GM23338 (cell line): ENCODE data around the gene CIB1. TPM values are rescaled to one million over a fixed set of nuclear protein-coding genes. Genes with fewer than 3 reads are reported as not detected.

Experiments used
- ATAC-seq: fragments of 200-7000 bp; cut with Tn5 transposase; 3 replicates; pipeline ENCODE4 v1.9.1; 2020
- DNase-seq: peaks from one replicate; pipeline ENCODE4 v3.0.0-alpha.2; 2015; ENCODE audit warnings: low spot score
- H2AFZ ChIP-seq: fragments of 200-600 bp; sonication (generic); 2 replicates; pipeline ENCODE4 v1.8.0; 2016; ENCODE audit warnings: antibody characterized with exemption, mild to moderate bottlenecking, moderate library complexity
- H3F3A ChIP-seq: fragments of 200-600 bp; sonication (generic); replicated peaks from 2 replicates; pipeline ENCODE4 v1.8.0; 2017; ENCODE audit warnings: antibody characterized with exemption, mixed run types, low read depth
- H3K27ac ChIP-seq: fragments of 200-600 bp; sonication (generic); 2 replicates; pipeline ENCODE4 v1.6.1; 2016; ENCODE audit warnings: low read depth
- H3K27me3 ChIP-seq: fragments of 200-600 bp; sonication (generic); 2 replicates; pipeline ENCODE4 v1.8.0; 2016; ENCODE audit warnings: mild to moderate bottlenecking, mixed run types, moderate library complexity; ENCODE audit not compliant: insufficient read depth
- H3K36me3 ChIP-seq: fragments of 200-600 bp; sonication (generic); 2 replicates; pipeline ENCODE4 v1.8.0; 2016; ENCODE audit warnings: mild to moderate bottlenecking; ENCODE audit not compliant: insufficient read depth
- H3K4me1 ChIP-seq: fragments of 200-600 bp; sonication (generic); 2 replicates; pipeline ENCODE4 v1.8.0; 2016; ENCODE audit warnings: mild to moderate bottlenecking, moderate library complexity; ENCODE audit not compliant: insufficient read depth
- H3K4me2 ChIP-seq: fragments of 200-600 bp; sonication (generic); 2 replicates; pipeline ENCODE4 v1.7.1; 2017; ENCODE audit warnings: mixed run types
- H3K4me3 ChIP-seq: fragments of 200-600 bp; sonication (generic); 2 replicates; pipeline ENCODE4 v1.6.1; 2016; ENCODE audit warnings: mixed run types
- H3K79me2 ChIP-seq: fragments of 200-600 bp; sonication (generic); replicated peaks from 2 replicates; pipeline ENCODE4 v1.8.0; 2017; ENCODE audit warnings: mild to moderate bottlenecking; ENCODE audit not compliant: insufficient read depth
- H3K9me2 ChIP-seq: fragments of 200-600 bp; sonication (generic); 2 replicates; pipeline ENCODE4 v1.8.0; 2017; ENCODE audit not compliant: insufficient read depth
- H4K20me1 ChIP-seq: fragments of 200-600 bp; sonication (generic); replicated peaks from 2 replicates; pipeline ENCODE4 v1.8.0; 2017; ENCODE audit warnings: mild to moderate bottlenecking; ENCODE audit not compliant: insufficient read depth
- H3K27ac Mint-ChIP-seq: 2 replicates; pipeline ENCODE4 v1.8.0; 2020; ENCODE audit warnings: inconsistent platforms, mild to moderate bottlenecking, moderate library complexity, mixed read lengths
- H3K27me3 Mint-ChIP-seq: 3 replicates; pipeline ENCODE4 v1.8.0; 2022; ENCODE audit warnings: low read depth, mild to moderate bottlenecking, moderate library complexity, mixed read lengths, inconsistent platforms; ENCODE audit not compliant: insufficient read depth, poor library complexity
- H3K36me3 Mint-ChIP-seq: 3 replicates; pipeline ENCODE4 v1.8.0; 2021; ENCODE audit warnings: low read depth, mild to moderate bottlenecking, inconsistent platforms, moderate library complexity, mixed read lengths
- H3K4me1 Mint-ChIP-seq: 3 replicates; pipeline ENCODE4 v1.8.0; 2020; ENCODE audit warnings: mild to moderate bottlenecking, inconsistent platforms, mixed read lengths
- H3K4me3 Mint-ChIP-seq: 3 replicates; pipeline ENCODE4 v1.8.0; 2021; ENCODE audit warnings: moderate library complexity, mild to moderate bottlenecking, inconsistent platforms, mixed read lengths
- H3K9me3 Mint-ChIP-seq: 3 replicates; pipeline ENCODE4 v1.8.0; 2020; ENCODE audit warnings: moderate library complexity, mild to moderate bottlenecking, inconsistent platforms, mixed read lengths
- EZH2 ChIP-seq: fragments of 200-600 bp; sonication (generic); IDR thresholded peaks from one replicate; pipeline ENCODE4 v1.8.0; 2017; ENCODE audit warnings: antibody characterized with exemption, mild to moderate bottlenecking, low read depth; ENCODE audit not compliant: unreplicated experiment
- JUNB ChIP-seq: IDR thresholded peaks from one replicate; pipeline ENCODE4 v1.6.1; 2016; ENCODE audit warnings: antibody characterized with exemption; ENCODE audit not compliant: unreplicated experiment
- POLR2AphosphoS5 ChIP-seq: IDR thresholded peaks from 2 replicates; pipeline ENCODE4 v1.6.1; 2016; ENCODE audit warnings: antibody characterized with exemption, low read depth
- STAT1 ChIP-seq: IDR thresholded peaks from one replicate; pipeline ENCODE4 v1.6.1; 2016; ENCODE audit warnings: antibody characterized with exemption; ENCODE audit not compliant: unreplicated experiment
- ZNF114 ChIP-seq: fragments of 250-450 bp; sonication (Bioruptor Pico); IDR thresholded peaks from 2 replicates; pipeline ENCODE4 v1.5.0; 2020; ENCODE audit warnings: mild to moderate bottlenecking, moderate library complexity
- polyA plus RNA-seq: library from polyadenylated mRNA; unstranded; fragments of >200 nt; fragmentation: Nextera tagmentation; extraction: Ambion mirVana; gene quantifications from 2 replicates; pipeline ENCODE4 v1.2.1, GENCODE V29; 2016
- total RNA-seq: library from RNA; depleted of rRNA; stranded (reverse); fragments of >200 nt; shearing (Covaris generic); gene quantifications from 2 replicates; pipeline ENCODE4 v1.2.3, GENCODE V29; 2014
- TF ChIP-seq, protein P1 (sequence below): IDR thresholded peaks from one replicate; pipeline ENCODE4 v1.6.1; 2018; ENCODE audit warnings: antibody characterized with exemption; ENCODE audit not compliant: unreplicated experiment
- TF ChIP-seq, protein P2 (sequence below): IDR thresholded peaks from 2 replicates; pipeline ENCODE4 v1.6.1; 2016; ENCODE audit warnings: antibody characterized with exemption
- TF ChIP-seq, protein P3 (sequence below), 2 experiments: fragments of 200-600 bp in 1 of 2; sonication (generic) in 1 of 2; conservative IDR thresholded peaks; 2 replicates each; pipeline versions ENCODE4 v1.5.1 to v1.6.1; 2016 to 2017; ENCODE audit warnings: antibody characterized with exemption in 2 of 2, low read depth in 2 of 2, mild to moderate bottlenecking in 2 of 2, moderate library complexity in 1 of 2

Gene CIB1
- total and polyA plus RNA-seq, 2 experiments from 2014 or later, result 9.8 to 35.9 TPM

DNA sequence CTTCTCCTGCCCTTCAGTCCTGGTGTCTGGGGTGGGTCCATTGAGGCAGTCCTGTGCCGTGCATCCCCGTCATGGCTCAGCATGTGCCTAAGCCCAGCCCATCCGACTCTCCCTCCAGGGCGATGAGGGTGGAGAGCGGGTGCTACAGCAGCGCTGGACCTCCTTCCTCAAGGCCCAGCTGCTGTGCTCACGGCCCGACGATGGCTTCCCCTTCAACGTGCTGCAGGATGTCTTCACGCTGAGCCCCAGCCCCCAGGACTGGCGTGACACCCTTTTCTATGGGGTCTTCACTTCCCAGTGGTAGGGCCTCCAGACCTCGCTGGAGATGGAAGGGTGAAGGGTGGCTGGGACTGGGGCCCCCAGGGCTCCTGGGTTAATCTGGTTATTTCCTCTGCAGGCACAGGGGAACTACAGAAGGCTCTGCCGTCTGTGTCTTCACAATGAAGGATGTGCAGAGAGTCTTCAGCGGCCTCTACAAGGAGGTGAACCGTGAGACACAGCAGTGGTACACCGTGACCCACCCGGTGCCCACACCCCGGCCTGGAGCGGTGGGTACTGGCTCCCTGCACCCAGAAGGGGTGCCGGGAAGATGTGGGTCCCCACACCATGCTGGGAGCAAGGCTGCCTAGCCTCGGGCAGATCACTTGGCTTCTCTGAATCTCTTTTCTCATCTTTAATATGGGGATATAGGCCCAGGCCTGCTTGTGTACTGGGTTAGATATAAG is 10.1 kb downstream of the CIB1 start (continued):
- TF ChIP-seq, protein P1, sequence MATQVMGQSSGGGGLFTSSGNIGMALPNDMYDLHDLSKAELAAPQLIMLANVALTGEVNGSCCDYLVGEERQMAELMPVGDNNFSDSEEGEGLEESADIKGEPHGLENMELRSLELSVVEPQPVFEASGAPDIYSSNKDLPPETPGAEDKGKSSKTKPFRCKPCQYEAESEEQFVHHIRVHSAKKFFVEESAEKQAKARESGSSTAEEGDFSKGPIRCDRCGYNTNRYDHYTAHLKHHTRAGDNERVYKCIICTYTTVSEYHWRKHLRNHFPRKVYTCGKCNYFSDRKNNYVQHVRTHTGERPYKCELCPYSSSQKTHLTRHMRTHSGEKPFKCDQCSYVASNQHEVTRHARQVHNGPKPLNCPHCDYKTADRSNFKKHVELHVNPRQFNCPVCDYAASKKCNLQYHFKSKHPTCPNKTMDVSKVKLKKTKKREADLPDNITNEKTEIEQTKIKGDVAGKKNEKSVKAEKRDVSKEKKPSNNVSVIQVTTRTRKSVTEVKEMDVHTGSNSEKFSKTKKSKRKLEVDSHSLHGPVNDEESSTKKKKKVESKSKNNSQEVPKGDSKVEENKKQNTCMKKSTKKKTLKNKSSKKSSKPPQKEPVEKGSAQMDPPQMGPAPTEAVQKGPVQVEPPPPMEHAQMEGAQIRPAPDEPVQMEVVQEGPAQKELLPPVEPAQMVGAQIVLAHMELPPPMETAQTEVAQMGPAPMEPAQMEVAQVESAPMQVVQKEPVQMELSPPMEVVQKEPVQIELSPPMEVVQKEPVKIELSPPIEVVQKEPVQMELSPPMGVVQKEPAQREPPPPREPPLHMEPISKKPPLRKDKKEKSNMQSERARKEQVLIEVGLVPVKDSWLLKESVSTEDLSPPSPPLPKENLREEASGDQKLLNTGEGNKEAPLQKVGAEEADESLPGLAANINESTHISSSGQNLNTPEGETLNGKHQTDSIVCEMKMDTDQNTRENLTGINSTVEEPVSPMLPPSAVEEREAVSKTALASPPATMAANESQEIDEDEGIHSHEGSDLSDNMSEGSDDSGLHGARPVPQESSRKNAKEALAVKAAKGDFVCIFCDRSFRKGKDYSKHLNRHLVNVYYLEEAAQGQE, result no peak
- no peak for TF ChIP-seq ZNF114 (CRISPR knock-in tag)

DNA sequence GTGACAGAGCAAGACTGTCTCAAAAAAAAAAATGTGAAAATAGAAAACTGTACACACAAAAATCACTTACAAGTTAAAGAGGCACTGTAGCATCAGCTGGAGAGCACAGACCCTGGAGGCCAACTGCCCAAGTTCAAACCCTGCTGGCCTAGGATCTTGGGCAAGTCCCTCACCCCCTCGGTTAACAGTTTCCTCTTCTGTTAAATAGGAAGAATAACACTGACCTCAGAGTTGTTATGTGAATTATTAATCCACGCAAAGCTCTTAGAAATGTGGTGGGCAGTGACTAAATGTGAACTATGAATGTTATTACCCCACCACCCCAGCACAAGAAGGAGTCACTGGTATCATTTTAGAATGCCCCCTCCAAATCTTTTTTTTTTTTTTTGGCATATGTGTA is 11.2 kb downstream of the CIB1 start:
- H3K27me3 Mint-ChIP-seq, result peaks cover 5% of the 10 kb centered on the region
- peaks cover 7% of the 10 kb centered on the region for H3K4me1 Mint-ChIP-seq
- no peak overlapping the region for H3K27ac Mint-ChIP-seq
- Histone ChIP-seq H3K27ac (no peak overlapping the region), H3K27me3 (no peaks in the 10 kb centered on the region), H3K4me2 (no peak overlapping the region), H3K36me3 (peaks cover 5% of the 10 kb centered on the region), H3K9me2 (no peaks in the 10 kb centered on the region), H3F3A (no peaks in the 10 kb centered on the region), H3K4me3 (no peak overlapping the region), H4K20me1 (no peaks in the 10 kb centered on the region; the same call in 1 of the 2 replicates), H2AFZ (no peak overlapping the region), H3K4me1 (no peaks in the 10 kb centered on the region; the same call in 1 of the 2 replicates), H3K79me2 (no peaks in the 10 kb centered on the region)
- ATAC-seq (no peak), DNase-seq (no peak)
- H3K36me3 Mint-ChIP-seq, result peaks cover 27% of the 10 kb centered on the region
- H3K9me3 Mint-ChIP-seq, result no peaks in the 10 kb centered on the region
- H3K4me3 Mint-ChIP-seq, result no peak overlapping the region
- TF ChIP-seq EZH2 (no peak), POLR2AphosphoS5 (no peak), ZNF114 (CRISPR knock-in tag) (no peak), STAT1 (no peak)
- TF ChIP-seq, protein P2, sequence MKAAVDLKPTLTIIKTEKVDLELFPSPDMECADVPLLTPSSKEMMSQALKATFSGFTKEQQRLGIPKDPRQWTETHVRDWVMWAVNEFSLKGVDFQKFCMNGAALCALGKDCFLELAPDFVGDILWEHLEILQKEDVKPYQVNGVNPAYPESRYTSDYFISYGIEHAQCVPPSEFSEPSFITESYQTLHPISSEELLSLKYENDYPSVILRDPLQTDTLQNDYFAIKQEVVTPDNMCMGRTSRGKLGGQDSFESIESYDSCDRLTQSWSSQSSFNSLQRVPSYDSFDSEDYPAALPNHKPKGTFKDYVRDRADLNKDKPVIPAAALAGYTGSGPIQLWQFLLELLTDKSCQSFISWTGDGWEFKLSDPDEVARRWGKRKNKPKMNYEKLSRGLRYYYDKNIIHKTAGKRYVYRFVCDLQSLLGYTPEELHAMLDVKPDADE, result no peak

DNA sequence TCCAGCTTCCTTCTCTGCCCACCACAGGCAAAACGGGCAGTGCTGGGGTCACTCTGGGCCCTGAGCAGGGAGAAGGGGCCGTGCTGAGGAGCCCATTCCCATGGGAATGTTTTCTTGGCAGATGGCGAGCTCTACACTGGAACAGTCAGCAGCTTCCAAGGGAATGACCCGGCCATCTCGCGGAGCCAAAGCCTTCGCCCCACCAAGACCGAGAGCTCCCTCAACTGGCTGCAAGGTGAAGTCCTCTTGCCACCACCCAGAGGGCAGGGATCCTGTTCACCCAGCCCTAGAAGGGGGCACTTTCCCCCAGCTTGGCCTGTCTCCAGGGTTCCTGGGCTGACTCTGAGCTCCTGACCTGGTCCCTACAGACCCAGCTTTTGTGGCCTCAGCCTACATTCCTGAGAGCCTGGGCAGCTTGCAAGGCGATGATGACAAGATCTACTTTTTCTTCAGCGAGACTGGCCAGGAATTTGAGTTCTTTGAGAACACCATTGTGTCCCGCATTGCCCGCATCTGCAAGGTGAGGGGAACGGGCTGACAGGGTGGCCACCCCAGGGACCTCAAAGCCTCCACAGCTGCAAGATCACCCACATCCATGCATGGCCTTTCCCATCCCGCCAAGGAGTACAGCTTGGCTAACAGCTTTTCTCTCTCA is 12.4 kb downstream of the CIB1 start:
- Histone ChIP-seq H3K36me3 (peaks cover 8% of the 10 kb centered on the region), H3K27ac (no peak overlapping the region; the same call in 1 of the 2 replicates)

More for the DNA sequence above, 12.4 kb downstream of the CIB1 start:
- TF ChIP-seq, protein P3, sequence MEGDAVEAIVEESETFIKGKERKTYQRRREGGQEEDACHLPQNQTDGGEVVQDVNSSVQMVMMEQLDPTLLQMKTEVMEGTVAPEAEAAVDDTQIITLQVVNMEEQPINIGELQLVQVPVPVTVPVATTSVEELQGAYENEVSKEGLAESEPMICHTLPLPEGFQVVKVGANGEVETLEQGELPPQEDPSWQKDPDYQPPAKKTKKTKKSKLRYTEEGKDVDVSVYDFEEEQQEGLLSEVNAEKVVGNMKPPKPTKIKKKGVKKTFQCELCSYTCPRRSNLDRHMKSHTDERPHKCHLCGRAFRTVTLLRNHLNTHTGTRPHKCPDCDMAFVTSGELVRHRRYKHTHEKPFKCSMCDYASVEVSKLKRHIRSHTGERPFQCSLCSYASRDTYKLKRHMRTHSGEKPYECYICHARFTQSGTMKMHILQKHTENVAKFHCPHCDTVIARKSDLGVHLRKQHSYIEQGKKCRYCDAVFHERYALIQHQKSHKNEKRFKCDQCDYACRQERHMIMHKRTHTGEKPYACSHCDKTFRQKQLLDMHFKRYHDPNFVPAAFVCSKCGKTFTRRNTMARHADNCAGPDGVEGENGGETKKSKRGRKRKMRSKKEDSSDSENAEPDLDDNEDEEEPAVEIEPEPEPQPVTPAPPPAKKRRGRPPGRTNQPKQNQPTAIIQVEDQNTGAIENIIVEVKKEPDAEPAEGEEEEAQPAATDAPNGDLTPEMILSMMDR (conservative IDR thresholded peaks at IDR 0.05; ENCODE audit: low read depth in 2 of 2), result peak; percentile 65 to 95
- TF ChIP-seq JUNB, result no peak
- Histone ChIP-seq H3K79me2 (0 out of 2 replicates have a peak, but pooled peaks cover 7% of the 10 kb centered on the region), H3F3A (no peaks in the 10 kb centered on the region), H3K4me2 (no peak overlapping the region), H2AFZ (no peak overlapping the region), H3K4me3 (no peak overlapping the region), H3K4me1 (no peaks in the 10 kb centered on the region; the same call in 1 of the 2 replicates), H4K20me1 (peaks cover 5% of the 10 kb centered on the region; the same call in 1 of the 2 replicates), H3K27me3 (no peaks in the 10 kb centered on the region), H3K9me2 (no peaks in the 10 kb centered on the region)
- ATAC-seq (peak; percentile 87), DNase-seq (peak; percentile 90)
- H3K9me3 Mint-ChIP-seq, result no peaks in the 10 kb centered on the region
- peaks cover 23% of the 10 kb centered on the region for H3K36me3 Mint-ChIP-seq
- peaks cover 5% of the 10 kb centered on the region for H3K27me3 Mint-ChIP-seq
- 0 out of 2 replicates have a peak overlapping the region, but pooled peaks have one; percentile 44 for H3K27ac Mint-ChIP-seq
- no peak overlapping the region for H3K4me3 Mint-ChIP-seq
- peaks cover 9% of the 10 kb centered on the region for H3K4me1 Mint-ChIP-seq
